Uterus (tissue), 2 donors: ENCODE results near the gene ANKFY1.

ENCODE experiments used
- CTCF ChIP-seq, 4 experiments: fragments of 200-600 bp in 2 of 4; fragments of 450-650 bp in 2 of 4; sonication (generic) in 2 of 4; IDR thresholded peaks; one replicate each; pipeline ENCODE4 v1.5.1; 2016 to 2019; ENCODE audit warnings: antibody characterized with exemption in 4 of 4, mild to moderate bottlenecking in 2 of 4, moderate library complexity in 1 of 4
- POLR2A ChIP-seq, 2 donors: fragments of 450-650 bp; IDR thresholded peaks; one replicate each; pipeline ENCODE4 v1.6.1; 2016; ENCODE audit warnings: antibody characterized with exemption in 2 of 2, mild to moderate bottlenecking in 1 of 2, moderate library complexity in 1 of 2

GRCh38 chr17:4154201-4154600, 109.6 kb downstream of the ANKFY1 start:
- TF ChIP-seq CTCF (IDR thresholded peaks at IDR 0.05) (no peak), POLR2A (IDR thresholded peaks at IDR 0.05) (no peak)
